IMR-90 (cell line): ENCODE results near the gene MYH9. TPM values are rescaled to one million over a fixed set of nuclear protein-coding genes. Genes with fewer than 3 reads are reported as not detected.
A peak's percentile ranks its signal among the peaks of the same experiment; 100 is the strongest.

ENCODE experiments used
- ATAC-seq: fragments of 200-7000 bp; cut with Tn5 transposase; 2 replicates; pipeline ENCODE4 v1.9.1; 2020; ENCODE audit warnings: low read depth, mild to moderate bottlenecking, moderate library complexity
- BruUV-seq: library from RNA; stranded (reverse); fragments of 400-500 nt; replicated peaks from 2 replicates; lab custom pipeline; 2021; lab: Mats Ljungman, UMichigan
- CTCF ChIA-PET: fragments of 300-600 bp; formaldehyde crosslinking; extraction: SDS; loops from one replicate; lab custom pipeline; 2021; ENCODE audit warnings: antibody characterized with exemption; lab: Yijun Ruan, JAX
- POLR2A ChIA-PET: fragments of 300-600 bp; sonication (Branson Sonifier 250); formaldehyde crosslinking; loops from one replicate; lab custom pipeline; 2022; ENCODE audit warnings: antibody characterized with exemption; ENCODE audit not compliant: unreplicated experiment; lab: Charles Lee
- DNase-seq: peaks from one replicate; pipeline ENCODE4 v3.0.0; 2013
- H2AFZ ChIP-seq: replicated peaks from 2 replicates; pipeline ENCODE3; 2013; ENCODE audit warnings: low read length, mild to moderate bottlenecking; ENCODE audit not compliant: poor library complexity
- H2AK5ac ChIP-seq: 2 replicates; pipeline ENCODE4 v1.6.1; 2013; ENCODE audit warnings: low read depth, low read length, inconsistent platforms
- H2AK9ac ChIP-seq: replicated peaks from 2 replicates; pipeline ENCODE3; 2013; ENCODE audit warnings: mild to moderate bottlenecking, low read depth, low read length, moderate library complexity; ENCODE audit not compliant: poor library complexity
- H2BK120ac ChIP-seq: 2 replicates; pipeline ENCODE4 v1.6.1; 2013; ENCODE audit warnings: low read depth, low read length, inconsistent platforms
- H2BK15ac ChIP-seq: 3 replicates; pipeline ENCODE4 v1.6.1; 2013; ENCODE audit warnings: low read depth, low read length, inconsistent platforms
- H2BK20ac ChIP-seq: 2 replicates; pipeline ENCODE4 v1.6.1; 2013; ENCODE audit warnings: low read depth, mild to moderate bottlenecking, inconsistent platforms, low read length, moderate library complexity
- H2BK5ac ChIP-seq: 2 replicates; pipeline ENCODE4 v1.6.1; 2013; ENCODE audit warnings: mild to moderate bottlenecking, low read depth, low read length, inconsistent platforms; ENCODE audit not compliant: poor library complexity, severe bottlenecking
- H3K14ac ChIP-seq: replicated peaks from 2 replicates; pipeline ENCODE4 v1.6.1; 2013; ENCODE audit warnings: low read depth, low read length, inconsistent platforms
- H3K18ac ChIP-seq: 2 replicates; pipeline ENCODE4 v1.6.1; 2013; ENCODE audit warnings: low read depth, low read length, control low read depth
- H3K23ac ChIP-seq: 2 replicates; pipeline ENCODE4 v1.6.1; 2013; ENCODE audit warnings: low read depth, low read length, inconsistent platforms
- H3K27ac ChIP-seq: 2 replicates; pipeline ENCODE4 v1.5.1; 2013; ENCODE audit warnings: mild to moderate bottlenecking, control low read depth, low read length; ENCODE audit not compliant: insufficient read depth
- H3K27me3 ChIP-seq: 2 replicates; pipeline ENCODE4 v1.6.1; 2013; ENCODE audit warnings: low read length; ENCODE audit not compliant: control insufficient read depth, insufficient read depth
- H3K36me3 ChIP-seq: 2 replicates; pipeline ENCODE4 v1.6.1; 2013; ENCODE audit warnings: low read length, mixed read lengths; ENCODE audit not compliant: control insufficient read depth, insufficient read depth
- H3K4ac ChIP-seq: 2 replicates; pipeline ENCODE4 v1.6.1; 2013; ENCODE audit warnings: low read depth, low read length, inconsistent platforms
- H3K4me1 ChIP-seq: 2 replicates; pipeline ENCODE4 v1.6.1; 2013; ENCODE audit warnings: low read length, mixed read lengths; ENCODE audit not compliant: control insufficient read depth, insufficient read depth
- H3K4me2 ChIP-seq: 2 replicates; pipeline ENCODE4 v1.6.1; 2013; ENCODE audit warnings: low read depth, mild to moderate bottlenecking, control low read depth, low read length, moderate library complexity
- H3K4me3 ChIP-seq: 2 replicates; pipeline ENCODE4 v1.5.1; 2013; ENCODE audit warnings: low read depth, mild to moderate bottlenecking, control low read depth, low read length, moderate library complexity; ENCODE audit not compliant: insufficient read depth
- H3K56ac ChIP-seq: 2 replicates; pipeline ENCODE4 v1.6.1; 2013; ENCODE audit warnings: low read length, inconsistent platforms; ENCODE audit not compliant: insufficient read depth; ENCODE audit errors: extremely low read depth
- H3K79me1 ChIP-seq, 2 experiments: 2 replicates each; pipeline ENCODE4 v1.6.1; 2013; ENCODE audit warnings: low read length in 2 of 2, inconsistent platforms in 1 of 2, low read depth in 1 of 2
- H3K9ac ChIP-seq: 2 replicates; pipeline ENCODE4 v1.6.1; 2013; ENCODE audit warnings: low read depth, low read length, control low read depth
- H3K9me1 ChIP-seq: 2 replicates; pipeline ENCODE4 v1.6.1; 2013; ENCODE audit warnings: low read length, inconsistent platforms; ENCODE audit not compliant: insufficient read depth
- H3K9me3 ChIP-seq: 2 replicates; pipeline ENCODE4 v1.6.1; 2013; ENCODE audit warnings: low read length; ENCODE audit not compliant: control insufficient read depth, insufficient read depth
- H4K20me1 ChIP-seq: 2 replicates; pipeline ENCODE4 v1.6.1; 2013; ENCODE audit warnings: low read length, inconsistent platforms; ENCODE audit not compliant: insufficient read depth
- H4K5ac ChIP-seq: 2 replicates; pipeline ENCODE4 v1.6.1; 2013; ENCODE audit warnings: mild to moderate bottlenecking, low read depth, low read length, control low read depth
- H4K8ac ChIP-seq, 2 experiments: 2 replicates each; pipeline ENCODE4 v1.6.1; 2013; ENCODE audit warnings: low read depth in 2 of 2, low read length in 2 of 2, control low read depth in 1 of 2, inconsistent platforms in 1 of 2
- H4K91ac ChIP-seq: 2 replicates; pipeline ENCODE4 v1.6.1; 2013; ENCODE audit warnings: low read depth, low read length, inconsistent platforms; ENCODE audit not compliant: insufficient read depth
- BHLHE40 ChIP-seq: fragments of 150-350 bp; IDR thresholded peaks from 2 replicates; pipeline ENCODE4 v1.6.1; 2016; ENCODE audit warnings: mild to moderate bottlenecking, low read depth, low read length
- CEBPB ChIP-seq: IDR thresholded peaks from 2 replicates; pipeline ENCODE4 v1.6.1; 2012; ENCODE audit warnings: low read depth, low read length, improper control_type of control experiment
- CHD1 ChIP-seq: IDR thresholded peaks from 2 replicates; pipeline ENCODE4 v1.6.1; 2012; ENCODE audit warnings: low read depth, low read length, improper control_type of control experiment
- ELK1 ChIP-seq: fragments of 150-350 bp; IDR thresholded peaks from 2 replicates; pipeline ENCODE4 v1.6.1; 2016; ENCODE audit warnings: low read depth, mild to moderate bottlenecking, low read length, moderate library complexity, borderline replicate concordance
- FOS ChIP-seq: fragments of 150-350 bp; IDR thresholded peaks from 2 replicates; pipeline ENCODE4 v1.6.1; 2016; ENCODE audit warnings: low read depth, low read length
- MAFK ChIP-seq: IDR thresholded peaks from 2 replicates; pipeline ENCODE4 v1.6.1; 2012; ENCODE audit warnings: low read depth, low read length, improper control_type of control experiment
- MAZ ChIP-seq: IDR thresholded peaks from 2 replicates; pipeline ENCODE4 v1.6.1; 2012; ENCODE audit warnings: low read depth, mild to moderate bottlenecking, low read length, improper control_type of control experiment, moderate library complexity, borderline replicate concordance
- MXI1 ChIP-seq: IDR thresholded peaks from 2 replicates; pipeline ENCODE4 v1.6.1; 2012; ENCODE audit warnings: low read depth, mild to moderate bottlenecking, low read length, moderate library complexity, borderline replicate concordance
- NFE2L2 ChIP-seq: fragments of 150-350 bp; IDR thresholded peaks from 2 replicates; pipeline ENCODE4 v1.6.1; 2016; ENCODE audit warnings: low read depth, mild to moderate bottlenecking, low read length
- POLR2A ChIP-seq: IDR thresholded peaks from 2 replicates; pipeline ENCODE4 v1.6.1; 2012; ENCODE audit warnings: mild to moderate bottlenecking, low read depth, low read length
- RAD21 ChIP-seq: IDR thresholded peaks from 2 replicates; pipeline ENCODE4 v1.6.1; 2012; ENCODE audit warnings: low read length, improper control_type of control experiment
- RCOR1 ChIP-seq: IDR thresholded peaks from 2 replicates; pipeline ENCODE4 v1.6.1; 2012; ENCODE audit warnings: mild to moderate bottlenecking, low read length, improper control_type of control experiment; ENCODE audit not compliant: insufficient replicate concordance
- RFX5 ChIP-seq: IDR thresholded peaks from 2 replicates; pipeline ENCODE4 v1.8.0; 2012; ENCODE audit warnings: low read depth, mild to moderate bottlenecking, low read length, moderate library complexity
- SMC3 ChIP-seq: fragments of 150-350 bp; IDR thresholded peaks from 2 replicates; pipeline ENCODE4 v1.6.1; 2016; ENCODE audit warnings: low read depth, mild to moderate bottlenecking, antibody characterized with exemption, low read length, moderate library complexity
- WGBS, 2 experiments: methylation state at CpG; one replicate each; pipeline versions ENCODE4 v1.1.5 to v1.1.7; 2013; ENCODE audit warnings: missing lambda C conversion rate in 2 of 2; ENCODE audit not compliant: insufficient read length in 1 of 2; ENCODE audit errors: extremely low coverage in 2 of 2; 5-methylcytosine and 5-hydroxymethylcytosine counted together
- dilution Hi-C: fragments of 300-500 bp; cut with HindIII; formaldehyde crosslinking; loops from one replicate; pipeline ENCODE4 v1.14.3; 2018; ENCODE audit warnings: low sequenced_read_pairs; ENCODE audit not compliant: unreplicated experiment
- in situ Hi-C: fragments of 300-500 bp; cut with MboI; formaldehyde crosslinking; loops from 3 replicates; pipeline ENCODE4 v1.14.3; 2019; ENCODE audit warnings: low sequenced_read_pairs, inconsistent platforms, mixed read lengths
- intact Hi-C: fragments of 100-400 bp; cut with micrococcal nuclease; formaldehyde crosslinking; loops from 2 replicates; pipeline ENCODE4 v1.10.0; 2022
- polyA plus RNA-seq, 3 experiments: library from polyadenylated mRNA; depleted of rRNA; stranded (reverse); fragments of >200 nt; gene quantifications; 2 replicates each; pipeline ENCODE4 v1.2.3, GENCODE V29; 2012; ENCODE audit warnings: low replicate concordance in 1 of 3
- total RNA-seq: library from RNA; depleted of rRNA; stranded (reverse); fragments of >200 nt; gene quantifications from 2 replicates; pipeline ENCODE4 v1.2.3, GENCODE V29; 2012
- TF ChIP-seq, protein P1 (sequence below): fragments of 150-350 bp; IDR thresholded peaks from 2 replicates; pipeline ENCODE4 v1.6.1; 2017; ENCODE audit warnings: mild to moderate bottlenecking, antibody characterized with exemption, low read length, low read depth
- TF ChIP-seq, protein P2 (sequence below): conservative IDR thresholded peaks from 2 replicates; pipeline ENCODE4 v1.5.1; 2012; ENCODE audit warnings: mild to moderate bottlenecking, low read depth, low read length, improper control_type of control experiment

The MYH9 gene
- total and polyA plus RNA-seq, 2 of the 4 experiments (the other 2 are of a cell fraction): 475 to 554 TPM

DNA sequence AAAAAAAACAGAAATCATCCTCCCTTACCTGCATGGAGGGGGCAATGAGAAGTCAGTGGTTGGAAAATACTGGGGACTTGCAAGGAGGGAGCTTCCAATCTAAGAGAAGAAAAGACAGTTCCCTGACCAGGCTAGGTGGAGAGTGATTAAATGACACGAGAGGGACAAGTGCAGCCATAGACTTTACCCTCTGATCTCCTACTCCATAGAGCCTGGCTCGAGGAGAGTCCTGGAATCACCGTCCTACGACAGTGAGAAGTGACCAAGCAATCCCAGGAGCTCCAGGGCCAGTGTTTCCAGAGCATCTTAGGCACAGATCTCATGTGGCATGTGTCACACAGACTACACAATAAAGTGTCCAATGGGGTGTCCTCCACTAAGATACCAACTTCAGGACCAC is 25.7 kb downstream of the MYH9 start:
- TF ChIP-seq RFX5: no peak
- no peak for TF ChIP-seq ELK1
- TF ChIP-seq POLR2A: no peak
- TF ChIP-seq MAZ: no peak
- no peak for TF ChIP-seq BHLHE40
- no peak for TF ChIP-seq NFE2L2
- TF ChIP-seq, protein P1, sequence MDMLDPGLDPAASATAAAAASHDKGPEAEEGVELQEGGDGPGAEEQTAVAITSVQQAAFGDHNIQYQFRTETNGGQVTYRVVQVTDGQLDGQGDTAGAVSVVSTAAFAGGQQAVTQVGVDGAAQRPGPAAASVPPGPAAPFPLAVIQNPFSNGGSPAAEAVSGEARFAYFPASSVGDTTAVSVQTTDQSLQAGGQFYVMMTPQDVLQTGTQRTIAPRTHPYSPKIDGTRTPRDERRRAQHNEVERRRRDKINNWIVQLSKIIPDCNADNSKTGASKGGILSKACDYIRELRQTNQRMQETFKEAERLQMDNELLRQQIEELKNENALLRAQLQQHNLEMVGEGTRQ: no peak
- TF ChIP-seq FOS: no peak
- no peak for TF ChIP-seq MAFK
- TF ChIP-seq SMC3: no peak
- no peak for TF ChIP-seq CEBPB
- no peak for TF ChIP-seq RCOR1
- TF ChIP-seq CHD1: no peak
- no peak for TF ChIP-seq RAD21
- TF ChIP-seq, protein P2, sequence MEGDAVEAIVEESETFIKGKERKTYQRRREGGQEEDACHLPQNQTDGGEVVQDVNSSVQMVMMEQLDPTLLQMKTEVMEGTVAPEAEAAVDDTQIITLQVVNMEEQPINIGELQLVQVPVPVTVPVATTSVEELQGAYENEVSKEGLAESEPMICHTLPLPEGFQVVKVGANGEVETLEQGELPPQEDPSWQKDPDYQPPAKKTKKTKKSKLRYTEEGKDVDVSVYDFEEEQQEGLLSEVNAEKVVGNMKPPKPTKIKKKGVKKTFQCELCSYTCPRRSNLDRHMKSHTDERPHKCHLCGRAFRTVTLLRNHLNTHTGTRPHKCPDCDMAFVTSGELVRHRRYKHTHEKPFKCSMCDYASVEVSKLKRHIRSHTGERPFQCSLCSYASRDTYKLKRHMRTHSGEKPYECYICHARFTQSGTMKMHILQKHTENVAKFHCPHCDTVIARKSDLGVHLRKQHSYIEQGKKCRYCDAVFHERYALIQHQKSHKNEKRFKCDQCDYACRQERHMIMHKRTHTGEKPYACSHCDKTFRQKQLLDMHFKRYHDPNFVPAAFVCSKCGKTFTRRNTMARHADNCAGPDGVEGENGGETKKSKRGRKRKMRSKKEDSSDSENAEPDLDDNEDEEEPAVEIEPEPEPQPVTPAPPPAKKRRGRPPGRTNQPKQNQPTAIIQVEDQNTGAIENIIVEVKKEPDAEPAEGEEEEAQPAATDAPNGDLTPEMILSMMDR: no peak
- no peak for TF ChIP-seq MXI1
- dilution Hi-C loops: no loop called here

More for the DNA sequence above, 25.7 kb downstream of the MYH9 start:
- no peak overlapping the region for H3K4me3 ChIP-seq
- H2BK20ac ChIP-seq: peak overlapping the region; percentile 38
- H3K9me3 ChIP-seq: no peaks in the 10 kb centered on the region
- peak overlapping the region; percentile 51; the same call in 1 of the 2 replicates for H3K18ac ChIP-seq
- ChIA-PET POLR2A (no interaction called here), CTCF (no interaction called here)
- peak overlapping the region; percentile 14; the same call in 1 of the 2 replicates for H3K4me2 ChIP-seq
- peak overlapping the region; percentile 29; the same call in 1 of the 2 replicates for H3K9ac ChIP-seq
- peak overlapping the region; percentile 77 for H3K4ac ChIP-seq
- H2AFZ ChIP-seq: no peak overlapping the region
- peak overlapping the region; percentile 79 for H3K14ac ChIP-seq
- H4K20me1 ChIP-seq: peaks cover 100% of the 10 kb centered on the region
- H3K4me1 ChIP-seq: peaks cover 69% of the 10 kb centered on the region
- 0 out of 2 replicates have a peak overlapping the region, but pooled peaks have one; percentile 4 for H3K56ac ChIP-seq
- peak overlapping the region; percentile 31; the same call in 1 of the 2 replicates for H4K91ac ChIP-seq
- intact Hi-C loops (no loop called here), in situ Hi-C loops (no loop called here)
- peak overlapping the region; percentile 22; the same call in 1 of the 2 replicates for H4K5ac ChIP-seq
- peaks cover 65% of the 10 kb centered on the region for H3K9me1 ChIP-seq
- peak overlapping the region; percentile 97 for H2BK5ac ChIP-seq
- WGBS, 2 experiments: no CpG with 5 or more reads among the region's 4 CpGs
- H2BK15ac ChIP-seq: no peak overlapping the region
- peaks cover 0 to 57% of the 10 kb centered on the region in 2 experiments; a peak in 2 of 4 replicates for H3K79me1 ChIP-seq
- peaks cover 33% of the 10 kb centered on the region for H3K36me3 ChIP-seq
- H3K23ac ChIP-seq: peak overlapping the region; percentile 66
- peak overlapping the region; percentile 73 for H2BK120ac ChIP-seq
- ATAC-seq (no peak), DNase-seq (no peak)
- no TSS peak for BruUV-seq
- H4K8ac ChIP-seq: peak overlapping the region in 1 of 2 experiments; percentile 54; a peak in 1 of 4 replicates
- H3K27ac ChIP-seq: peak overlapping the region; percentile 57
- H2AK9ac ChIP-seq: no peak overlapping the region
- no peaks in the 10 kb centered on the region for H3K27me3 ChIP-seq
- H2AK5ac ChIP-seq: peak overlapping the region; percentile 90
